Neural progenitor cell (in vitro differentiated cells): ENCODE results near the gene TEX19. TPM values are rescaled to one million over a fixed set of nuclear protein-coding genes. Genes with fewer than 3 reads are reported as not detected.

Experiments
- DNase-seq: peaks from one replicate; pipeline ENCODE4 v3.0.0-alpha.2; 2016; ENCODE audit warnings: low spot score
- H2AFZ ChIP-seq: fragments of 200-600 bp; sonication (generic); replicated peaks from 2 replicates; pipeline ENCODE4 v1.6.1; 2016; ENCODE audit warnings: antibody characterized with exemption
- H3F3A ChIP-seq: fragments of 200-600 bp; sonication (generic); 2 replicates; pipeline ENCODE4 v1.6.1; 2016; ENCODE audit warnings: antibody characterized with exemption, low read depth
- H3K27ac ChIP-seq: fragments of 200-600 bp; sonication (generic); 2 replicates; pipeline ENCODE4 v1.5.1; 2016; ENCODE audit warnings: mild to moderate bottlenecking
- H3K27me3 ChIP-seq: fragments of 200-600 bp; sonication (generic); 2 replicates; pipeline ENCODE4 v1.6.1; 2016; ENCODE audit warnings: mild to moderate bottlenecking, moderate library complexity
- H3K36me3 ChIP-seq: fragments of 200-600 bp; sonication (generic); 2 replicates; pipeline ENCODE4 v1.5.1; 2016
- H3K4me1 ChIP-seq: fragments of 200-600 bp; sonication (generic); 2 replicates; pipeline ENCODE4 v1.6.1; 2016; ENCODE audit warnings: mixed run types
- H3K4me2 ChIP-seq: fragments of 200-600 bp; sonication (generic); 2 replicates; pipeline ENCODE4 v1.6.1; 2016
- H3K4me3 ChIP-seq: fragments of 200-600 bp; sonication (generic); 2 replicates; pipeline ENCODE4 v1.5.1; 2016
- H3K79me2 ChIP-seq: fragments of 200-600 bp; sonication (generic); 2 replicates; pipeline ENCODE4 v1.6.1; 2016; ENCODE audit warnings: low read depth
- H3K9ac ChIP-seq: fragments of 200-600 bp; sonication (generic); 2 replicates; pipeline ENCODE4 v1.6.1; 2016
- H3K9me3 ChIP-seq: fragments of 200-600 bp; sonication (generic); 2 replicates; pipeline ENCODE4 v1.5.1; 2016; ENCODE audit warnings: low read depth
- H4K20me1 ChIP-seq: fragments of 200-600 bp; sonication (generic); 2 replicates; pipeline ENCODE4 v1.6.1; 2016; ENCODE audit warnings: low read depth
- H3K27ac Mint-ChIP-seq: 3 replicates; pipeline ENCODE4 v1.8.0; 2021; ENCODE audit warnings: mixed read lengths
- H3K27me3 Mint-ChIP-seq: 2 replicates; pipeline ENCODE4 v1.8.0; 2022; ENCODE audit warnings: low read depth, mild to moderate bottlenecking, inconsistent platforms, moderate library complexity, mixed read lengths; ENCODE audit not compliant: insufficient read depth
- H3K36me3 Mint-ChIP-seq: 3 replicates; pipeline ENCODE4 v1.8.0; 2021; ENCODE audit warnings: mixed read lengths
- H3K4me1 Mint-ChIP-seq: 3 replicates; pipeline ENCODE4 v1.8.0; 2021; ENCODE audit warnings: mixed read lengths
- H3K4me3 Mint-ChIP-seq: 3 replicates; pipeline ENCODE4 v1.8.0; 2021; ENCODE audit warnings: mild to moderate bottlenecking, moderate library complexity, mixed read lengths
- H3K9me3 Mint-ChIP-seq: 3 replicates; pipeline ENCODE4 v1.8.0; 2020; ENCODE audit warnings: mixed read lengths
- EZH2 ChIP-seq: fragments of 200-600 bp; sonication (generic); IDR thresholded peaks from 2 replicates; pipeline ENCODE4 v1.6.1; 2017; ENCODE audit warnings: antibody characterized with exemption, mild to moderate bottlenecking, moderate library complexity
- EZH2phosphoT487 ChIP-seq: fragments of 200-600 bp; sonication (generic); IDR thresholded peaks from 2 replicates; pipeline ENCODE4 v1.6.1; 2017; ENCODE audit warnings: antibody characterized with exemption
- total RNA-seq: library from RNA; depleted of rRNA; stranded (reverse); fragments of >200 nt; gene quantifications from 2 replicates; pipeline ENCODE4 v1.2.3, GENCODE V29; 2015; ENCODE audit warnings: low replicate concordance
- TF ChIP-seq, protein P1 (sequence below): fragments of 200-600 bp; sonication (generic); IDR thresholded peaks from 2 replicates; pipeline ENCODE4 v1.5.1; 2017; ENCODE audit warnings: antibody characterized with exemption, mild to moderate bottlenecking

TEX19 gene
- total RNA-seq, 1 donor from 2014 or later, result not detected

DNA sequence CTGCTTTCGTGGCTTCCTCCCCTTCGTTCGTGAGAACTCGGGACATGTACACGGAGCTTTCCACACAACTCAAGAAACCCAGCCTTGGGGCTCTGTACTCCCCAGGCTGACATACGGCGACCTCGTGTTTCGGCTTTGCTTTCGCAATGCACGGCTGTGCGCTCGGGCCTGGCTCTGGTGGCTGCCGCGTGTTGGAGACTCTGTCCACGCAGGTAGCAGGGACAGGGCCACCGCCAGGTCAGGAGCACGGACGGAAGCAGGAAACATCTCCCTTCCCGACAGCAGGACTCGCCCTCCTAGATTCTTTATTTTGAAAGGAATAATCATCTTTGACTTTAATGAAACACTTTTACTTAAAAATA is 29.9 kb downstream of the TEX19 start:
- no peaks in the 10 kb centered on the region for H3K79me2 ChIP-seq
- H2AFZ ChIP-seq, result no peak overlapping the region
- H3K9ac ChIP-seq, result no peak overlapping the region
- no peaks in the 10 kb centered on the region for H4K20me1 ChIP-seq
- H3F3A ChIP-seq, result peaks cover 7% of the 10 kb centered on the region
- Mint-ChIP-seq H3K27ac (no peak overlapping the region), H3K4me1 (peaks cover 11% of the 10 kb centered on the region), H3K27me3 (peaks cover 13% of the 10 kb centered on the region), H3K9me3 (no peaks in the 10 kb centered on the region), H3K36me3 (peaks cover 4% of the 10 kb centered on the region), H3K4me3 (no peak overlapping the region)
- H3K27me3 ChIP-seq, result no peaks in the 10 kb centered on the region
- no peaks in the 10 kb centered on the region for H3K9me3 ChIP-seq
- H3K36me3 ChIP-seq, result no peaks in the 10 kb centered on the region
- peaks cover 12% of the 10 kb centered on the region for H3K4me1 ChIP-seq
- no peak overlapping the region for H3K4me3 ChIP-seq
- TF ChIP-seq EZH2, result no peak
- TF ChIP-seq, protein P1, sequence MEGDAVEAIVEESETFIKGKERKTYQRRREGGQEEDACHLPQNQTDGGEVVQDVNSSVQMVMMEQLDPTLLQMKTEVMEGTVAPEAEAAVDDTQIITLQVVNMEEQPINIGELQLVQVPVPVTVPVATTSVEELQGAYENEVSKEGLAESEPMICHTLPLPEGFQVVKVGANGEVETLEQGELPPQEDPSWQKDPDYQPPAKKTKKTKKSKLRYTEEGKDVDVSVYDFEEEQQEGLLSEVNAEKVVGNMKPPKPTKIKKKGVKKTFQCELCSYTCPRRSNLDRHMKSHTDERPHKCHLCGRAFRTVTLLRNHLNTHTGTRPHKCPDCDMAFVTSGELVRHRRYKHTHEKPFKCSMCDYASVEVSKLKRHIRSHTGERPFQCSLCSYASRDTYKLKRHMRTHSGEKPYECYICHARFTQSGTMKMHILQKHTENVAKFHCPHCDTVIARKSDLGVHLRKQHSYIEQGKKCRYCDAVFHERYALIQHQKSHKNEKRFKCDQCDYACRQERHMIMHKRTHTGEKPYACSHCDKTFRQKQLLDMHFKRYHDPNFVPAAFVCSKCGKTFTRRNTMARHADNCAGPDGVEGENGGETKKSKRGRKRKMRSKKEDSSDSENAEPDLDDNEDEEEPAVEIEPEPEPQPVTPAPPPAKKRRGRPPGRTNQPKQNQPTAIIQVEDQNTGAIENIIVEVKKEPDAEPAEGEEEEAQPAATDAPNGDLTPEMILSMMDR, result no peak
- no peak for TF ChIP-seq EZH2phosphoT487
- DNase-seq, result no peak
- H3K4me2 ChIP-seq, result no peak overlapping the region
- H3K27ac ChIP-seq, result no peak overlapping the region

DNA sequence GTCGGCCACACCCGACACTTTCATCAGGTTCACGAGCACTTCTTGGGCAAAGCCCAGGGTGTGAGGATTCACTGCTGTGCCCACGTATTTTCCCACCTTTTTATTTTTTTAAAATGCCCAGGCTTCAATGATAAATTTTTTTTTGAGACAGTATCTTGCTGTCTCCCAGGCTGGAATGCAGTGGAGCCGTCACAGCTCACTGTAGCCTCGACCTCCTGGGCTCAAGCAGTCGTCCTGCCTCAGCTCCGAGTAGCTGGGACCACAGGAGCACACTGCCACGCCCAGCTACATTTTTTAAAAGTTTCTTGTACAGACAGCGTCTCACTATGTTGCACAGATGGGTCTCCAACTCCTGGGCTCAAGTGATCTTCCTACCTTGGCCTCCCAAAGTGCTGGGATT is 30.3 kb downstream of the TEX19 start:
- Histone ChIP-seq H3K4me3 (no peak overlapping the region), H3K4me2 (no peak overlapping the region), H4K20me1 (no peaks in the 10 kb centered on the region), H3K9ac (no peak overlapping the region), H3K79me2 (no peaks in the 10 kb centered on the region), H3F3A (peaks cover 5% of the 10 kb centered on the region), H3K4me1 (peaks cover 12% of the 10 kb centered on the region), H2AFZ (no peak overlapping the region), H3K36me3 (no peaks in the 10 kb centered on the region), H3K27me3 (no peaks in the 10 kb centered on the region), H3K27ac (no peak overlapping the region), H3K9me3 (no peaks in the 10 kb centered on the region)
- Mint-ChIP-seq H3K27ac (peak overlapping the region; percentile 29), H3K9me3 (no peaks in the 10 kb centered on the region), H3K36me3 (peaks cover 7% of the 10 kb centered on the region), H3K4me3 (no peak overlapping the region), H3K27me3 (peaks cover 13% of the 10 kb centered on the region), H3K4me1 (peaks cover 11% of the 10 kb centered on the region)
- no peak for DNase-seq
- no peak for TF ChIP-seq EZH2
- TF ChIP-seq, protein P1, result no peak
- no peak for TF ChIP-seq EZH2phosphoT487

DNA sequence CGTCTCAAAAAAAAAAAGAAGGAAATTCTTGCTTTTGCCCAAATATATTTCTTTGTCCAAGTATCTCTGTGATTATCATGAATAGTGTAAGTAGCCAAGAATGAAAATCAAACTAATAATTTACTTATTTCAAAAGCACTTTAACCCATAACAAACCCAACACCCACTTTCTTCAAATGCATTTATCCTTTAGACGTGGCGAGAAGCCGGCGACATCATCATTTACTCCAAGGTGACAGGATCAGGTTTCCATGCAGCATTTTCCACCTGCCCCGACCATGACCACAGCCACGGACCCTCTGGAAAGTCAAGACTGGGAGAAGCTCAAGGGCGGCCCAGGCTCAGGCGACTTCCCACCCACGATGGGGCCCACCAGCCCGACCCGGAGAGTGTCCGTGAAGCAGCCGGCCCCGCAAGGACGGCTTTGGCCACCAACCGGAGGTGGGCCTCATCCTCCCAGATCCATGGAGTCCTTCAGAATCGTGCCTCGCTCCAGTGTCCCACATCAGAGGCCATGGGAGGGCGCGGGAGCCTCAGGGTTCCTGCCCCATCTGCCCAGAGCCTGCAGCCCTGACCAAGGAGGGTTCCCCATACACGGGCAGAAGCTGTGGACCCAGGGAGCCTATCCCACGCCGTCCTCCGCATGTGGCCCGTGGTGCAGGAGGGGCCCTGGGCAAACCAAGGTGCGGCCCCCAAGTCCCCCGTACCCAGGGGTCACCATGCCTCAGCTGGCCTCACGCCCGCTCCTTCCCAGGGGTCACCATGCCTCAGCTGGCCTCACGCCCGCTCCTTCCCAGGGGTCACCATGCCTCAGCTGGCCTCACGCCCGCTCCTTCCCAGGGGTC is 31.2 kb downstream of the TEX19 start:
- Histone ChIP-seq H2AFZ (no peak overlapping the region), H3K4me2 (no peak overlapping the region), H3K27me3 (no peaks in the 10 kb centered on the region), H3K4me3 (no peak overlapping the region), H4K20me1 (no peaks in the 10 kb centered on the region), H3K4me1 (peaks cover 8% of the 10 kb centered on the region), H3K9me3 (no peaks in the 10 kb centered on the region), H3K79me2 (no peaks in the 10 kb centered on the region), H3F3A (no peaks in the 10 kb centered on the region), H3K36me3 (no peaks in the 10 kb centered on the region), H3K9ac (no peak overlapping the region), H3K27ac (no peak overlapping the region)
- DNase-seq, result no peak
- H3K36me3 Mint-ChIP-seq, result peaks cover 7% of the 10 kb centered on the region
- no peaks in the 10 kb centered on the region for H3K9me3 Mint-ChIP-seq
- H3K27me3 Mint-ChIP-seq, result peaks cover 18% of the 10 kb centered on the region
- TF ChIP-seq EZH2 (no peak), EZH2phosphoT487 (no peak)
- TF ChIP-seq, protein P1, result no peak
- H3K27ac Mint-ChIP-seq, result peak overlapping the region; percentile 51
- H3K4me3 Mint-ChIP-seq, result no peak overlapping the region
- peaks cover 8% of the 10 kb centered on the region for H3K4me1 Mint-ChIP-seq
